ENCODE measurements around the gene LIMK1.
"Not testable (repeated sequence)": the region's sequence is repeated elsewhere in the genome, so short reads cannot be mapped to it uniquely, and the experiment has no call there.

LIMK1 gene

GRCh38 chr7:74084722-74085578, 1.3 kb downstream of the LIMK1 start:
- DNase-seq, result no peak

- no peak for DNase-seq
Observed at GRCh38 chr7:74087791-74088453, 4.3 kb downstream of the LIMK1 start.

- peak; percentile 59 for DNase-seq
Observed at GRCh38 chr7:74092321-74092963, 8.8 kb downstream of the LIMK1 start.

GRCh38 chr7:74092964-74093471, 9.4 kb downstream of the LIMK1 start:
- peak; percentile 65 for DNase-seq

- no peak for DNase-seq
Observed at GRCh38 chr7:74093671-74094223, 10.1 kb downstream of the LIMK1 start.

- DNase-seq, result peak; percentile 90
Observed at GRCh38 chr7:74094224-74095101, 10.9 kb downstream of the LIMK1 start.

GRCh38 chr7:74095135-74095534, 11.5 kb downstream of the LIMK1 start:
- DNase-seq, result no peak

GRCh38 chr7:74097937-74098614, 14.5 kb downstream of the LIMK1 start:
- DNase-seq, result no peak

- no peak for DNase-seq
Observed at GRCh38 chr7:74099031-74099430, 15.4 kb downstream of the LIMK1 start.

GRCh38 chr7:74101061-74101681, 17.6 kb downstream of the LIMK1 start:
- no peak for DNase-seq

- DNase-seq, result no peak
Observed at GRCh38 chr7:74103219-74103772, 19.7 kb downstream of the LIMK1 start.

GRCh38 chr7:74104702-74105101, 21.1 kb downstream of the LIMK1 start:
- no peak for DNase-seq

GRCh38 chr7:74105992-74106391, 22.4 kb downstream of the LIMK1 start:
- no peak for DNase-seq

GRCh38 chr7:74106846-74107245, 23.2 kb downstream of the LIMK1 start:
- no peak for DNase-seq

- no peak for DNase-seq
Observed at GRCh38 chr7:74115326-74115725, 31.7 kb downstream of the LIMK1 start.

- no peak for DNase-seq
Observed at GRCh38 chr7:74116356-74116755, 32.8 kb downstream of the LIMK1 start.

GRCh38 chr7:74119831-74120230, 36.2 kb downstream of the LIMK1 start:
- DNase-seq, result no peak

GRCh38 chr7:74121401-74122249, 38.0 kb downstream of the LIMK1 start:
- DNase-seq, result no peak

GRCh38 chr7:74123892-74124291, 40.3 kb downstream of the LIMK1 start:
- DNase-seq, result not testable (repeated sequence)
